Activated CD8-positive, alpha-beta T cell treated with anti-CD3 and anti-CD28 coated beads for 36 hours (primary cell): ENCODE measurements around the gene NKIRAS2. TPM values are rescaled to one million over a fixed set of nuclear protein-coding genes. Genes with fewer than 3 reads are reported as not detected.

Experiments used
- ATAC-seq: fragments of 200-7000 bp; cut with Tn5 transposase; one replicate; pipeline ENCODE4 v1.10.0; 2021; ENCODE audit warnings: mild to moderate bottlenecking, moderate library complexity
- CTCF ChIA-PET: fragments of 350-600 bp; sonication (Branson Sonifier 250); formaldehyde crosslinking; loops from one replicate; lab custom pipeline; 2021; ENCODE audit warnings: antibody characterized with exemption; lab: Charles Lee
- POLR2A ChIA-PET: fragments of 350-600 bp; sonication (Branson Sonifier 250); formaldehyde crosslinking; loops from one replicate; lab custom pipeline; 2021; ENCODE audit warnings: antibody characterized with exemption; lab: Charles Lee
- DNase-seq: peaks from one replicate; pipeline ENCODE4 v3.0.0-alpha.2; 2020
- H3K27ac Mint-ChIP-seq: one replicate; pipeline ENCODE4 v1.8.0; 2021; ENCODE audit warnings: mild to moderate bottlenecking, mixed read lengths
- H3K27me3 Mint-ChIP-seq: one replicate; pipeline ENCODE4 v1.8.0; 2021; ENCODE audit warnings: mixed read lengths
- H3K36me3 Mint-ChIP-seq: one replicate; pipeline ENCODE4 v1.8.0; 2021; ENCODE audit warnings: low read depth, mixed read lengths
- H3K4me1 Mint-ChIP-seq: one replicate; pipeline ENCODE4 v1.8.0; 2021; ENCODE audit warnings: low read depth, mixed read lengths
- H3K4me3 Mint-ChIP-seq: one replicate; pipeline ENCODE4 v1.8.0; 2021; ENCODE audit warnings: mild to moderate bottlenecking, moderate library complexity, mixed read lengths
- H3K9me3 Mint-ChIP-seq: one replicate; pipeline ENCODE4 v1.8.0; 2021; ENCODE audit warnings: mixed read lengths
- intact Hi-C: fragments of 100-400 bp; cut with micrococcal nuclease; formaldehyde crosslinking; loops from one replicate; pipeline ENCODE4 v1.10.0; 2022
- total RNA-seq, 2 experiments: library from RNA; stranded (reverse); gene quantifications; one replicate each; pipeline ENCODE4 v1.2.3, GENCODE V29; 2021
- TF ChIP-seq, protein P1 (sequence below): fragments of 200-600 bp; IDR thresholded peaks from one replicate; pipeline ENCODE4 v1.8.0; 2022; ENCODE audit warnings: antibody characterized with exemption, mild to moderate bottlenecking

Gene NKIRAS2
- total RNA-seq, 2 experiments from 2014 or later: 13.8 to 15.0 TPM

DNA sequence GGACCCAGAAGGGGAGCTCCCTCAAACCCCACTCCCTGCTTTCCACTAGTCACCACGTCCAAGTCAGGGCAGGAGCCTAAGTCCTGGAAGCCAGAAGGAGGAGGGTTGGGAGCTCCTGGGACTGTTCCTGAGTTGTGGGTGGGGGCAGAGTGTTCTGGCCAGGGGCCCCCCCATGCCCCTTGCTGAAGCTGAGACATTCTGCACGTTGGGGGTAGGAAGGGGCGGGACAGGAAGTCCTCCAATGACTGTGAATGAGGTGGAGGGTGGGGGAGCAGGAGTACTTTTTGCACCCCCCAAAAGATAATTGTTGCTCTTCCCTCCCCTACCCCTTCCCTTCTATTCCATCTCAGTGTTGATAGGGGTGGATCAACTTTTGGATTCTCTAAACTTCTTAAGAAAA is 51.9 kb downstream of the NKIRAS2 start:
- DNase-seq: peak; percentile 54
- peak; percentile 50 for ATAC-seq
- no peaks in the 10 kb centered on the region for H3K9me3 Mint-ChIP-seq
- no peaks in the 10 kb centered on the region for H3K36me3 Mint-ChIP-seq
- peak overlapping the region; percentile 52 for H3K27ac Mint-ChIP-seq
- H3K4me1 Mint-ChIP-seq: peaks cover 13% of the 10 kb centered on the region
- POLR2A ChIA-PET: interaction anchor here (0.7 to 1.7 kb wide), 10 partner anchors 13 to 505 kb away, joined by 3 to 6 read pairs (median 4); partner anchors contain the start of genes DHX58, DNAJC7, PSMC3IP and ZNF385C
- CTCF ChIA-PET: interaction anchor here (1.0 to 3.9 kb wide), 8 partner anchors 8 to 52 kb away, joined by 3 to 19 read pairs (median 5); partner anchors contain the start of gene NKIRAS2
- intact Hi-C loops: no loop called here
- peaks cover 8% of the 10 kb centered on the region for H3K27me3 Mint-ChIP-seq
- TF ChIP-seq, protein P1, sequence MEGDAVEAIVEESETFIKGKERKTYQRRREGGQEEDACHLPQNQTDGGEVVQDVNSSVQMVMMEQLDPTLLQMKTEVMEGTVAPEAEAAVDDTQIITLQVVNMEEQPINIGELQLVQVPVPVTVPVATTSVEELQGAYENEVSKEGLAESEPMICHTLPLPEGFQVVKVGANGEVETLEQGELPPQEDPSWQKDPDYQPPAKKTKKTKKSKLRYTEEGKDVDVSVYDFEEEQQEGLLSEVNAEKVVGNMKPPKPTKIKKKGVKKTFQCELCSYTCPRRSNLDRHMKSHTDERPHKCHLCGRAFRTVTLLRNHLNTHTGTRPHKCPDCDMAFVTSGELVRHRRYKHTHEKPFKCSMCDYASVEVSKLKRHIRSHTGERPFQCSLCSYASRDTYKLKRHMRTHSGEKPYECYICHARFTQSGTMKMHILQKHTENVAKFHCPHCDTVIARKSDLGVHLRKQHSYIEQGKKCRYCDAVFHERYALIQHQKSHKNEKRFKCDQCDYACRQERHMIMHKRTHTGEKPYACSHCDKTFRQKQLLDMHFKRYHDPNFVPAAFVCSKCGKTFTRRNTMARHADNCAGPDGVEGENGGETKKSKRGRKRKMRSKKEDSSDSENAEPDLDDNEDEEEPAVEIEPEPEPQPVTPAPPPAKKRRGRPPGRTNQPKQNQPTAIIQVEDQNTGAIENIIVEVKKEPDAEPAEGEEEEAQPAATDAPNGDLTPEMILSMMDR: no peak
- peak overlapping the region; percentile 72 for H3K4me3 Mint-ChIP-seq

DNA sequence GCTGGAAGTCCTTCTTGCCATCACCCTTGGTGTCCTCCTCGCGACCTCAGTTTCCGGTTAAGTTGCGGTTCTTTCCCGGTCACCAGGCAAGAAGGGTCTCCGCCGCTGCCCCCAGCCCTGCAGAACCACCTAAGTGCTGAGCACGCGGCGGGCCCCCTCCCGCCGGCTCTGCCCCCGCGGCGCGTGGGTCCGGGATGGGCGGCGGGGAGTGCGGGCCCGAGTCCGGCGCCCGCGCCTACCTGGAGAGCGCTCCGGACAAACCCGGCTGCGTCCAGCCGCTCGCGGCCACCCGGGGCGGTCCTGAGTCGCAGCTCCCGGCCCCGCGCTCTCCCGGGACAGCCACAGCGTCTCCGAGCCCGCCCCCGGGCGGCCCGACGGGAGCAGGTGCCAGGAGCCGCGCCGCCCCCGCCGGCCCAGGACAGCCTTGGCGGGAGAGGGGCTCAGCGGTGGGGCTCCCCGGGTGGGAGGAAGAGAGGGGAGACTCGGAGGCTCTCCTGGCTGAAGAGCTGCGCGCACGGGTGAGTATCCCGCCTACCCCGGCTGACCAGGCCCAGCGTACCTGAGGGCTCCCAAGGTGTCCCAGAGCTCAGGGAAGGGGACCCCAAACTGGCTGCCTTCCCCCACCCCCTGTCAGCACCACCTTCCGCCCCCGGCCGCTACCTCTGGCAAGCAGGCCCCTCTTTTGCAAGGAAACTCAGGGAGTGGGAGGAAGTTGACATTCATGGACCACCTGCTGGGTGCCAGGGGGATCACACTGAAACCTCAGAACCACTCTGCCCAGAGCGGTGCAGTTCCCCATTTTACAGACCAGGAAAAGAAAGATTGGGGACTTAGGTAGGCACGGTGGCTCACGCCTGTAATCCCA is 52.7 kb downstream of the NKIRAS2 start:
- H3K4me1 Mint-ChIP-seq: peaks cover 13% of the 10 kb centered on the region
- ChIA-PET CTCF (interaction anchor here (0.8 to 3.9 kb wide), 8 partner anchors 8 to 52 kb away, joined by 3 to 19 read pairs (median 5); partner anchors contain the start of genes NKIRAS2 and ZNF385C), POLR2A (interaction anchor here (0.7 to 1.7 kb wide), 11 partner anchors 13 to 505 kb away, joined by 3 to 6 read pairs (median 4); partner anchors contain the start of genes DHX58, DNAJC7, KCNH4 and PSMC3IP)
- peaks cover 8% of the 10 kb centered on the region for H3K27me3 Mint-ChIP-seq
- TF ChIP-seq, protein P1: peak; percentile 47
- ATAC-seq (peak; percentile 32), DNase-seq (peak; percentile 21)
- peak overlapping the region; percentile 72 for H3K4me3 Mint-ChIP-seq
- intact Hi-C loops: no loop called here
- H3K9me3 Mint-ChIP-seq: no peaks in the 10 kb centered on the region
- no peaks in the 10 kb centered on the region for H3K36me3 Mint-ChIP-seq
- peak overlapping the region; percentile 59 for H3K27ac Mint-ChIP-seq

Other genes with a start within 250 kb of the NKIRAS2 start
- gene JUP, start 233.4 kb upstream of the NKIRAS2 start, total RNA-seq: 1 to 10 TPM; 1.5 to 1.8 TPM
- gene P3H4, start 208.1 kb upstream of the NKIRAS2 start, total RNA-seq: 1 to 10 TPM; 2.6 to 3.2 TPM
- 1 to 10 TPM in 1 of 2 experiments, under 1 TPM in 1; 0.74 to 1.2 TPM for gene FKBP10, start 207.1 kb upstream of the NKIRAS2 start, total RNA-seq
- gene NT5C3B, start 183.9 kb upstream of the NKIRAS2 start, total RNA-seq: 10 to 100 TPM; 30.5 to 32.3 TPM
- under 1 TPM in 1 of 2 experiments, not detected in 1; 0.36 TPM for gene KLHL10, start 182.3 kb upstream of the NKIRAS2 start, total RNA-seq
- 10 to 100 TPM; 19.2 to 19.6 TPM for gene KLHL11, start 154.7 kb upstream of the NKIRAS2 start, total RNA-seq
- gene ACLY, start 101.1 kb upstream of the NKIRAS2 start, total RNA-seq: 100 to 1,000 TPM; 185 to 186 TPM
- gene ODAD4, start 89.5 kb upstream of the NKIRAS2 start, total RNA-seq: 1 to 10 TPM in 1 of 2 experiments, under 1 TPM in 1; 0.81 to 1.4 TPM
- gene CNP, start 53.3 kb upstream of the NKIRAS2 start, total RNA-seq: 10 to 100 TPM; 50.1 to 54.5 TPM
- 10 to 100 TPM; 86.7 to 90.3 TPM for gene DNAJC7, start 2.7 kb upstream of the NKIRAS2 start, total RNA-seq
- under 1 TPM; 0.72 to 0.77 TPM for gene C17orf113, start 30.5 kb downstream of the NKIRAS2 start, total RNA-seq
- gene ZNF385C, start 78.4 kb downstream of the NKIRAS2 start, total RNA-seq: 1 to 10 TPM; 1.3 TPM
- 10 to 100 TPM; 31.7 to 36.2 TPM for gene DHX58, start 92.6 kb downstream of the NKIRAS2 start, total RNA-seq
- 10 to 100 TPM; 49.2 to 50.2 TPM for gene KAT2A, start 101.3 kb downstream of the NKIRAS2 start, total RNA-seq
- gene HSPB9, start 102.7 kb downstream of the NKIRAS2 start, total RNA-seq: under 1 TPM in 1 of 2 experiments, not detected in 1; 0.41 TPM
- 10 to 100 TPM; 30.7 to 32.5 TPM for gene RAB5C, start 134.9 kb downstream of the NKIRAS2 start, total RNA-seq
- under 1 TPM; 0.38 to 0.43 TPM for gene KCNH4, start 161.1 kb downstream of the NKIRAS2 start, total RNA-seq
- not detected for gene HCRT, start 165.4 kb downstream of the NKIRAS2 start, total RNA-seq
- 10 to 100 TPM; 12.3 to 14.9 TPM for gene GHDC, start 174.4 kb downstream of the NKIRAS2 start, total RNA-seq